ENCODE results near the gene GK. TPM values are rescaled to one million over a fixed set of nuclear protein-coding genes. Genes with fewer than 3 reads are reported as not detected.

The GK gene
- total and polyA plus RNA-seq, 2 donors (not counting 1 experiment from before 2014, with no cell fraction given), result 4.8 to 10.2 TPM

GRCh38 chrX:30618160-30618765 lies 35.0 kb upstream of the GK start:
- Histone ChIP-seq H3K36me3 (replicated peaks in 1 of 2; ENCODE audit: control extremely low read depth in 1 of 2, control insufficient read depth in 1 of 2, extremely low read depth in 1 of 2, insufficient read depth in 2 of 2, low read length in 1 of 2) (no peaks in the 10 kb centered on the region), H3K4me1 (ENCODE audit: control insufficient read depth in 2 of 2, insufficient read depth in 2 of 2, low read length in 2 of 2) (no peaks in the 10 kb centered on the region), H4K20me1 (ENCODE audit: control insufficient read depth, insufficient read depth, low read length, poor library complexity, severe bottlenecking) (no peaks in the 10 kb centered on the region), H2AFZ (ENCODE audit: insufficient read depth, low read depth, low read length, poor library complexity, severe bottlenecking) (no peak overlapping the region), H3K4me2 (replicated peaks; ENCODE audit: low read depth, low read length, poor library complexity, severe bottlenecking) (no peak overlapping the region), H3K4me3 (ENCODE audit: control extremely low read depth in 1 of 5, extremely low read depth in 1 of 5, insufficient read depth in 1 of 5, low read depth in 2 of 5, low read length in 4 of 5) (no peak overlapping the region), H3K9ac (ENCODE audit: low read length) (no peak overlapping the region), H3K79me2 (ENCODE audit: control insufficient read depth, insufficient read depth, low read length) (no peaks in the 10 kb centered on the region), H3K27ac (ENCODE audit: low read length in 2 of 2) (no peak overlapping the region), H3K9me3 (ENCODE audit: control extremely low read depth in 1 of 3, control insufficient read depth in 2 of 3, insufficient read depth in 1 of 3, low read length in 2 of 3) (peaks cover 0 to 8% (median 6%) of the 10 kb centered on the region in 3 donors), H3K27me3 (replicated peaks in 1 of 4; ENCODE audit: control extremely low read depth in 1 of 4, control insufficient read depth in 3 of 4, insufficient read depth in 4 of 4, low read length in 3 of 4) (no peaks in the 10 kb centered on the region)
- peaks cover 2% of the 10 kb centered on the region for H3K4me1 Mint-ChIP-seq
- WGBS (ENCODE audit: insufficient coverage), result 100% methylated on average over 2 of the region's 7 CpGs
- H3K27me3 Mint-ChIP-seq, result no peaks in the 10 kb centered on the region
- H3K9me3 Mint-ChIP-seq (ENCODE audit: insufficient read depth), result no peaks in the 10 kb centered on the region
- CTCF ChIA-PET, result interaction anchor here (3.5 kb wide), 1 partner anchor 48 kb away, joined by 24 read pairs; no protein-coding TSS in a partner anchor
- TF ChIP-seq EZH2 (IDR thresholded peaks at IDR 0.05; ENCODE audit: borderline replicate concordance, insufficient read depth, low read depth, low read length, poor library complexity, severe bottlenecking), result no peak
- no peak for TF ChIP-seq CTCF (IDR thresholded peaks at IDR 0.05)
- POLR2A ChIA-PET, result no interaction called here
- H3K4me3 Mint-ChIP-seq, result no peak overlapping the region
- no peak overlapping the region for H3K27ac Mint-ChIP-seq
- DNase-seq (no peak), ATAC-seq (ENCODE audit: low read depth) (no peak)
- intact Hi-C loops (cut with micrococcal nuclease), result no loop called here

GRCh38 chrX:30620125-30620524 lies 33.1 kb upstream of the GK start:
- no peak overlapping the region for H3K4me2 ChIP-seq (replicated peaks; ENCODE audit: low read depth, low read length, poor library complexity, severe bottlenecking)
- ATAC-seq (ENCODE audit: low read depth), result no peak
- no peaks in the 10 kb centered on the region for H3K27me3 ChIP-seq (replicated peaks in 1 of 4; ENCODE audit: control extremely low read depth in 1 of 4, control insufficient read depth in 3 of 4, insufficient read depth in 4 of 4, low read length in 3 of 4)
- no CpG with 5 or more reads among the region's 3 CpGs for WGBS (ENCODE audit: insufficient coverage)
- TF ChIP-seq EZH2 (IDR thresholded peaks at IDR 0.05; ENCODE audit: borderline replicate concordance, insufficient read depth, low read depth, low read length, poor library complexity, severe bottlenecking), result no peak
- no peak overlapping the region for H3K9ac ChIP-seq (ENCODE audit: low read length)
- Mint-ChIP-seq H3K9me3 (ENCODE audit: insufficient read depth) (no peaks in the 10 kb centered on the region), H3K27me3 (no peaks in the 10 kb centered on the region), H3K27ac (no peak overlapping the region), H3K4me3 (no peak overlapping the region), H3K4me1 (peaks cover 2% of the 10 kb centered on the region)
- no peaks in the 10 kb centered on the region for H3K79me2 ChIP-seq (ENCODE audit: control insufficient read depth, insufficient read depth, low read length)
- H3K27ac ChIP-seq (ENCODE audit: low read length in 2 of 2), result no peak overlapping the region
- no peaks in the 10 kb centered on the region for H3K4me1 ChIP-seq (ENCODE audit: control insufficient read depth in 2 of 2, insufficient read depth in 2 of 2, low read length in 2 of 2)
- no peak overlapping the region for H2AFZ ChIP-seq (ENCODE audit: insufficient read depth, low read depth, low read length, poor library complexity, severe bottlenecking)
- H3K36me3 ChIP-seq (replicated peaks in 1 of 2; ENCODE audit: control extremely low read depth in 1 of 2, control insufficient read depth in 1 of 2, extremely low read depth in 1 of 2, insufficient read depth in 2 of 2, low read length in 1 of 2), result no peaks in the 10 kb centered on the region
- no peak for DNase-seq
- peaks cover 0 to 8% (median 6%) of the 10 kb centered on the region in 3 donors for H3K9me3 ChIP-seq (ENCODE audit: control extremely low read depth in 1 of 3, control insufficient read depth in 2 of 3, insufficient read depth in 1 of 3, low read length in 2 of 3)
- no peaks in the 10 kb centered on the region for H4K20me1 ChIP-seq (ENCODE audit: control insufficient read depth, insufficient read depth, low read length, poor library complexity, severe bottlenecking)
- CTCF ChIA-PET, result interaction anchor here (3.5 kb wide), 1 partner anchor 49 kb away, joined by 24 read pairs; no protein-coding TSS in a partner anchor
- H3K4me3 ChIP-seq (ENCODE audit: control extremely low read depth in 1 of 5, extremely low read depth in 1 of 5, insufficient read depth in 1 of 5, low read depth in 2 of 5, low read length in 4 of 5), result no peak overlapping the region
- POLR2A ChIA-PET, result no interaction called here
- intact Hi-C loops (cut with micrococcal nuclease), result no loop called here

Data from B cell (primary cell).